ENCODE results near the gene UBQLNL.

Gene UBQLNL

GRCh38 chr11:5550440-5551095, 34.1 kb upstream of the UBQLNL start:
- TF ChIP-seq MAX (IDR thresholded peaks at IDR 0.05; ENCODE audit: low read depth, low read length) (no peak), MYC (IDR thresholded peaks at IDR 0.05; ENCODE audit: low read depth, low read length) (no peak), POLR2A (IDR thresholded peaks at IDR 0.05; ENCODE audit: extremely low read depth, insufficient read length) (no peak), CTCF (IDR thresholded peaks at IDR 0.05; ENCODE audit: low read depth, low read length) (no peak)
- DNase-seq (ENCODE audit: low read depth) = no peak
- no peak overlapping the region for H3K4me3 ChIP-seq (ENCODE audit: low read depth, low read length)

- no peak for TF ChIP-seq CTCF (IDR thresholded peaks at IDR 0.05; ENCODE audit: low read depth, low read length)
- TF ChIP-seq MAX (IDR thresholded peaks at IDR 0.05; ENCODE audit: low read depth, low read length) = no peak
- no peak for TF ChIP-seq MYC (IDR thresholded peaks at IDR 0.05; ENCODE audit: low read depth, low read length)
- TF ChIP-seq POLR2A (IDR thresholded peaks at IDR 0.05; ENCODE audit: extremely low read depth, insufficient read length) = no peak
- no peak for DNase-seq (ENCODE audit: low read depth)
- no peak within 1 kb of the TSS for H3K4me3 ChIP-seq (ENCODE audit: low read depth, low read length)
Measured at GRCh38 chr11:5548440-5548839, 31.9 kb upstream of the UBQLNL start, which contains the start of gene OR52H1. TSS of gene OR52H1 (minus strand) at chr11:5548540. CDS start at chr11:5545505, 3,035 bp downstream.

- no peak for DNase-seq (ENCODE audit: low read depth)
Measured at GRCh38 chr11:5547982-5548381, 31.5 kb upstream of the UBQLNL start.

DNA sequence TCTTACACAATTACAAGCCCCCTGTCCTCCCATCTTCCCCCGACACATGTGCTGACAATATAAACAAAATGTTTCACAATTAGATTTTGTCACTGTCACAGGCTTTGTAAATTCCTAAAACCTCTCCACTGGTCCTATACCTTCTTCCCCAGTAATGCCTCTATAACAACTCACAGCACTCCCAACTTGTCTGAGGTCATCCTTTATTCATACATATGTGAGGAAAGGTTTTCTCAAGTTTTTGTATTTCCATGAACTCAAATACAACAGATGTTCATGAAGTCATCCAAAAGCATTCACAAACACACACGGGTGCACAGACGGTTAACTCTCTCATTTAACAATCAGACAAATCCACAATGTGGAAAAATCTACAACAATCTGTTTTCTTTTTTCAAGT, 30.0 kb upstream of the UBQLNL start:
- TF ChIP-seq POLR2A (IDR thresholded peaks at IDR 0.05; ENCODE audit: extremely low read depth, insufficient read length) (no peak), CTCF (IDR thresholded peaks at IDR 0.05; ENCODE audit: low read depth, low read length) (no peak), MAX (IDR thresholded peaks at IDR 0.05; ENCODE audit: low read depth, low read length) (no peak), MYC (IDR thresholded peaks at IDR 0.05; ENCODE audit: low read depth, low read length) (no peak)
- H3K4me3 ChIP-seq (ENCODE audit: low read depth, low read length) = no peak overlapping the region
- no peak for DNase-seq (ENCODE audit: low read depth)

More at GRCh38 chr11:5547982-5548381, 31.5 kb upstream of the UBQLNL start:
- no peak for TF ChIP-seq MAX (IDR thresholded peaks at IDR 0.05; ENCODE audit: low read depth, low read length)
- TF ChIP-seq POLR2A (IDR thresholded peaks at IDR 0.05; ENCODE audit: extremely low read depth, insufficient read length) = no peak
- no peak for TF ChIP-seq CTCF (IDR thresholded peaks at IDR 0.05; ENCODE audit: low read depth, low read length)
- H3K4me3 ChIP-seq (ENCODE audit: low read depth, low read length) = no peak overlapping the region

DNA sequence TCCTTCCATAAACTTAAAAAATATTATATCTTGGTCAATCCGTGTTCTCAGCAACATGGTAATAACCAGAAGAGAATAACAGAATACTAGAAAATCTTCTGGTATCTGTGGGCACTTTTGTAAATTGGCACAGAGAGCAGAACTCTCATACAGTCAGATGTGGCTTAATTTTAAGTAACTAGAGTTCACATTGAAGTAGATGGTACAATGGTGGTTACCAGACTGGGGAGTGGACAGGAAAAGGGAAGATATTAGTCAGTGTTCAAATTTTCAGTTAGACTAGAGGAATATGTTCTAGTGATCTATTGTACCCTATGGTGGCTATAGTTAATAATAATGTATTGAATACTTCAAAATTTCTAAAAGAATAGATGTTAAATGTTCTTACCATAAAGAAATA, 24.9 kb upstream of the UBQLNL start:
- no peak for DNase-seq (ENCODE audit: low read depth)
- TF ChIP-seq CTCF (IDR thresholded peaks at IDR 0.05; ENCODE audit: low read depth, low read length) (no peak), MAX (IDR thresholded peaks at IDR 0.05; ENCODE audit: low read depth, low read length) (no peak), POLR2A (IDR thresholded peaks at IDR 0.05; ENCODE audit: extremely low read depth, insufficient read length) (no peak), MYC (IDR thresholded peaks at IDR 0.05; ENCODE audit: low read depth, low read length) (no peak)
- H3K4me3 ChIP-seq (ENCODE audit: low read depth, low read length) = no peak overlapping the region
